Measurements from ENCODE around the gene POLR1G. TPM values are rescaled to one million over a fixed set of nuclear protein-coding genes. Genes with fewer than 3 reads are reported as not detected.

The POLR1G gene
- total RNA-seq, 1 experiment from 2014 or later = 43.4 TPM

- no peak overlapping the region for H3K23ac ChIP-seq (ENCODE audit: insufficient read length, low read depth, low read length)
- H3K4me3 Mint-ChIP-seq = no peak overlapping the region
- DNase-seq = no peak
- no peaks in the 10 kb centered on the region for H3K27me3 Mint-ChIP-seq (ENCODE audit: low read depth)
- H3T11ph ChIP-seq (ENCODE audit: low read length) = no peak overlapping the region
- H3K18ac ChIP-seq (ENCODE audit: insufficient read length, low read depth, low read length) = no peak overlapping the region
- H3K27ac ChIP-seq (ENCODE audit: insufficient read length, low read depth, low read length) = no peak overlapping the region
- H2BK120ac ChIP-seq (ENCODE audit: low read depth, low read length, poor library complexity, severe bottlenecking) = no peak overlapping the region
- no peak overlapping the region for H3K4me2 ChIP-seq (ENCODE audit: insufficient read depth, insufficient read length, low read length)
- no peak overlapping the region for H2BK20ac ChIP-seq (ENCODE audit: low read depth, low read length, poor library complexity, severe bottlenecking)
- H3K14ac ChIP-seq (ENCODE audit: insufficient read depth, low read length) = no peak overlapping the region
- H3K27me3 ChIP-seq (ENCODE audit: insufficient read depth, low read length) = no peaks in the 10 kb centered on the region
- no peak overlapping the region for H2BK15ac ChIP-seq (ENCODE audit: low read depth, low read length)
- H2BK12ac ChIP-seq (ENCODE audit: insufficient read length, low read depth, low read length) = no peak overlapping the region
- H4K8ac ChIP-seq (replicated peaks; ENCODE audit: insufficient read length, low read depth, low read length) = no peak overlapping the region
- H3K79me2 ChIP-seq (ENCODE audit: insufficient read depth, low read length) = no peaks in the 10 kb centered on the region; the same call in 1 of the 2 replicates
- H3K4me1 Mint-ChIP-seq = peaks cover 4 to 7% of the 10 kb centered on the region in 2 experiments
- TF ChIP-seq, protein P1, sequence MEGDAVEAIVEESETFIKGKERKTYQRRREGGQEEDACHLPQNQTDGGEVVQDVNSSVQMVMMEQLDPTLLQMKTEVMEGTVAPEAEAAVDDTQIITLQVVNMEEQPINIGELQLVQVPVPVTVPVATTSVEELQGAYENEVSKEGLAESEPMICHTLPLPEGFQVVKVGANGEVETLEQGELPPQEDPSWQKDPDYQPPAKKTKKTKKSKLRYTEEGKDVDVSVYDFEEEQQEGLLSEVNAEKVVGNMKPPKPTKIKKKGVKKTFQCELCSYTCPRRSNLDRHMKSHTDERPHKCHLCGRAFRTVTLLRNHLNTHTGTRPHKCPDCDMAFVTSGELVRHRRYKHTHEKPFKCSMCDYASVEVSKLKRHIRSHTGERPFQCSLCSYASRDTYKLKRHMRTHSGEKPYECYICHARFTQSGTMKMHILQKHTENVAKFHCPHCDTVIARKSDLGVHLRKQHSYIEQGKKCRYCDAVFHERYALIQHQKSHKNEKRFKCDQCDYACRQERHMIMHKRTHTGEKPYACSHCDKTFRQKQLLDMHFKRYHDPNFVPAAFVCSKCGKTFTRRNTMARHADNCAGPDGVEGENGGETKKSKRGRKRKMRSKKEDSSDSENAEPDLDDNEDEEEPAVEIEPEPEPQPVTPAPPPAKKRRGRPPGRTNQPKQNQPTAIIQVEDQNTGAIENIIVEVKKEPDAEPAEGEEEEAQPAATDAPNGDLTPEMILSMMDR (conservative IDR thresholded peaks at IDR 0.05) = no peak
- H4K20me1 ChIP-seq (ENCODE audit: control insufficient read depth, insufficient read depth, insufficient read length) = no peaks in the 10 kb centered on the region
- H3K79me1 ChIP-seq (ENCODE audit: insufficient read depth, low read depth, low read length, poor library complexity, severe bottlenecking) = peaks cover 3% of the 10 kb centered on the region
- WGBS (ENCODE audit: extremely low coverage, insufficient read length, low lambda C conversion rate) = no CpG with 5 or more reads among the region's 12 CpGs
- H2AFZ ChIP-seq (ENCODE audit: low read length) = no peak overlapping the region
- H4K5ac ChIP-seq (ENCODE audit: insufficient read length, low read depth, low read length) = no peak overlapping the region
- H3K9me3 ChIP-seq (ENCODE audit: control insufficient read depth, low read depth, low read length) = no peaks in the 10 kb centered on the region
- peaks cover 30 to 59% (median 53%) of the 10 kb centered on the region in 3 experiments for H3K36me3 Mint-ChIP-seq (ENCODE audit: insufficient read depth in 1 of 3, low read depth in 3 of 3)
- H3K4me1 ChIP-seq (ENCODE audit: insufficient read depth, low read length) = peaks cover 4% of the 10 kb centered on the region; the same call in 1 of the 2 replicates
- no peak overlapping the region for H3K9ac ChIP-seq (ENCODE audit: extremely low read depth, insufficient read length, low read length)
- no peak overlapping the region for H2AK5ac ChIP-seq (ENCODE audit: insufficient read length, low read length)
- H3K9me3 Mint-ChIP-seq = no peaks in the 10 kb centered on the region
- H3K27ac Mint-ChIP-seq = no peak overlapping the region
- no peaks in the 10 kb centered on the region for H3K23me2 ChIP-seq (ENCODE audit: insufficient read length, low read depth, low read length, poor library complexity, severe bottlenecking)
- H4K91ac ChIP-seq (ENCODE audit: insufficient read length, low read depth, low read length) = no peak overlapping the region
- H3K4ac ChIP-seq (ENCODE audit: low read depth, low read length) = no peak overlapping the region
- no peak overlapping the region for H3K56ac ChIP-seq (ENCODE audit: insufficient read length, low read depth, low read length)
- H2BK5ac ChIP-seq (ENCODE audit: insufficient read length, low read length) = no peak overlapping the region
Observed at GRCh38 chr19:45364696-45365095, 41.7 kb upstream of the POLR1G start.
